Measurements from ENCODE around the gene GSPT1. TPM values are rescaled to one million over a fixed set of nuclear protein-coding genes. Genes with fewer than 3 reads are reported as not detected.
A peak's percentile ranks its signal among the peaks of the same experiment; 100 is the strongest.
"Not testable (repeated sequence)": the region's sequence is repeated elsewhere in the genome, so short reads cannot be mapped to it uniquely, and the experiment has no call there.

Gene GSPT1
- total and polyA plus RNA-seq, 2 donors (not counting 1 experiment from before 2014, with no cell fraction given) = 20.6 to 72.6 TPM

GRCh38 chr16:11924046-11924445, 8.3 kb upstream of the GSPT1 start:
- H3K9me3 ChIP-seq (ENCODE audit: control extremely low read depth in 1 of 3, control insufficient read depth in 2 of 3, insufficient read depth in 1 of 3, low read length in 2 of 3); H3K36me3 ChIP-seq (replicated peaks in 1 of 2; ENCODE audit: control extremely low read depth in 1 of 2, control insufficient read depth in 1 of 2, extremely low read depth in 1 of 2, insufficient read depth in 2 of 2, low read length in 1 of 2); H3K9me3 Mint-ChIP-seq (ENCODE audit: insufficient read depth); CTCF ChIA-PET; H3K79me2 ChIP-seq (ENCODE audit: control insufficient read depth, insufficient read depth, low read length); intact Hi-C loops (cut with micrococcal nuclease); H3K27ac ChIP-seq (ENCODE audit: low read length in 2 of 2); H3K27me3 ChIP-seq (replicated peaks in 1 of 4; ENCODE audit: control extremely low read depth in 1 of 4, control insufficient read depth in 3 of 4, insufficient read depth in 4 of 4, low read length in 3 of 4); H2AFZ ChIP-seq (ENCODE audit: insufficient read depth, low read depth, low read length, poor library complexity, severe bottlenecking); H3K27ac Mint-ChIP-seq; H3K4me1 Mint-ChIP-seq; H3K4me2 ChIP-seq (replicated peaks; ENCODE audit: low read depth, low read length, poor library complexity, severe bottlenecking); H4K20me1 ChIP-seq (ENCODE audit: control insufficient read depth, insufficient read depth, low read length, poor library complexity, severe bottlenecking); ATAC-seq (ENCODE audit: low read depth); H3K4me1 ChIP-seq (ENCODE audit: control insufficient read depth in 2 of 2, insufficient read depth in 2 of 2, low read length in 2 of 2); H3K4me3 ChIP-seq (ENCODE audit: control extremely low read depth in 1 of 5, extremely low read depth in 1 of 5, insufficient read depth in 1 of 5, low read depth in 2 of 5, low read length in 4 of 5); H3K4me3 Mint-ChIP-seq; H3K9ac ChIP-seq (ENCODE audit: low read length); DNase-seq: not testable (repeated sequence)
- POLR2A ChIA-PET = interaction anchor here (0.5 to 0.7 kb wide), 2 partner anchors 12 to 77 kb away, joined by 4 to 6 read pairs; no protein-coding TSS in a partner anchor
- H3K27me3 Mint-ChIP-seq = peaks cover 10% of the 10 kb centered on the region
- no CpG with 5 or more reads among the region's 10 CpGs for WGBS (ENCODE audit: insufficient coverage)

- CTCF ChIA-PET = interaction anchor here (1.6 kb wide), 1 partner anchor 385 kb away, joined by 4 read pairs; no protein-coding TSS in a partner anchor
- Histone ChIP-seq H3K9me3 (ENCODE audit: control extremely low read depth in 1 of 3, control insufficient read depth in 2 of 3, insufficient read depth in 1 of 3, low read length in 2 of 3) (no peaks in the 10 kb centered on the region), H3K4me1 (ENCODE audit: control insufficient read depth in 2 of 2, insufficient read depth in 2 of 2, low read length in 2 of 2) (peaks cover 24 to 30% of the 10 kb centered on the region in 2 donors), H2AFZ (ENCODE audit: insufficient read depth, low read depth, low read length, poor library complexity, severe bottlenecking) (peak overlapping the region; percentile 88), H3K27ac (ENCODE audit: low read length in 2 of 2) (peak overlapping the region; percentile 32 to 54), H4K20me1 (ENCODE audit: control insufficient read depth, insufficient read depth, low read length, poor library complexity, severe bottlenecking) (peaks cover 22% of the 10 kb centered on the region), H3K79me2 (ENCODE audit: control insufficient read depth, insufficient read depth, low read length) (peaks cover 33% of the 10 kb centered on the region), H3K4me3 (ENCODE audit: control extremely low read depth in 1 of 5, extremely low read depth in 1 of 5, insufficient read depth in 1 of 5, low read depth in 2 of 5, low read length in 4 of 5) (peak overlapping the region; percentile 38 to 77 (median 53)), H3K36me3 (replicated peaks in 1 of 2; ENCODE audit: control extremely low read depth in 1 of 2, control insufficient read depth in 1 of 2, extremely low read depth in 1 of 2, insufficient read depth in 2 of 2, low read length in 1 of 2) (no peaks in the 10 kb centered on the region), H3K4me2 (replicated peaks; ENCODE audit: low read depth, low read length, poor library complexity, severe bottlenecking) (peak overlapping the region; percentile 93), H3K9ac (ENCODE audit: low read length) (peak overlapping the region; percentile 55), H3K27me3 (replicated peaks in 1 of 4; ENCODE audit: control extremely low read depth in 1 of 4, control insufficient read depth in 3 of 4, insufficient read depth in 4 of 4, low read length in 3 of 4) (peaks cover 0 to 4% (median 0%) of the 10 kb centered on the region in 4 experiments)
- Mint-ChIP-seq H3K27me3 (peaks cover 11% of the 10 kb centered on the region), H3K4me1 (peaks cover 30% of the 10 kb centered on the region), H3K27ac (peak overlapping the region; percentile 95), H3K4me3 (peak overlapping the region; percentile 89), H3K9me3 (ENCODE audit: insufficient read depth) (no peaks in the 10 kb centered on the region)
- intact Hi-C loops (cut with micrococcal nuclease) = loop anchor here (1.0 to 10.0 kb wide), 4 partner anchors 65 to 662 kb away; partner anchors contain the start of genes RSL1D1, SOCS1, TXNDC11 and ZC3H7A
- TF ChIP-seq CTCF (IDR thresholded peaks at IDR 0.05) = no peak
- no peak for TF ChIP-seq EZH2 (IDR thresholded peaks at IDR 0.05; ENCODE audit: borderline replicate concordance, insufficient read depth, low read depth, low read length, poor library complexity, severe bottlenecking)
- DNase-seq = no peak
- WGBS (ENCODE audit: insufficient coverage) = 38% methylated on average over 3 of the region's 13 CpGs
- no peak for ATAC-seq (ENCODE audit: low read depth)
- POLR2A ChIA-PET = interaction anchor here (0.7 kb wide), 1 partner anchor 46 kb away, joined by 3 read pairs; no protein-coding TSS in a partner anchor
Observed at GRCh38 chr16:11916524-11917285, 949 bp upstream of the GSPT1 start.

Measured in B cell (primary cell).